ENCODE measurements around the gene LDLRAD2. TPM values are rescaled to one million over a fixed set of nuclear protein-coding genes. Genes with fewer than 3 reads are reported as not detected.

Gene LDLRAD2
- total RNA-seq, 1 donor, result not detected

- peaks cover 86% of the 10 kb centered on the region for H3K36me3 ChIP-seq (ENCODE audit: insufficient read depth, low read length)
- no peak overlapping the region for H2AFZ ChIP-seq (ENCODE audit: low read length)
- peaks cover 7% of the 10 kb centered on the region for H3K79me2 ChIP-seq (ENCODE audit: insufficient read depth, low read length)
- no peak for TF ChIP-seq CTCF (IDR thresholded peaks at IDR 0.05; ENCODE audit: extremely low read depth, low read depth, low read length)
- no peaks in the 10 kb centered on the region for H3K9me3 ChIP-seq (ENCODE audit: low read depth, low read length)
- H3K4me3 ChIP-seq (ENCODE audit: insufficient read depth, low read length), result no peak overlapping the region
- peak overlapping the region; percentile 25 for H3K27ac ChIP-seq (ENCODE audit: low read depth, low read length)
- no peak overlapping the region for H3K4me2 ChIP-seq (ENCODE audit: insufficient read depth, low read length)
- peaks cover 59% of the 10 kb centered on the region for H4K20me1 ChIP-seq (ENCODE audit: insufficient read depth, low read length)
- peaks cover 26% of the 10 kb centered on the region for H3K4me1 ChIP-seq (ENCODE audit: insufficient read depth, low read length)
- no peaks in the 10 kb centered on the region for H3K27me3 ChIP-seq (ENCODE audit: insufficient read depth, low read length)
- peak; percentile 98 for DNase-seq (ENCODE audit: insufficient read length, low spot score, missing footprints)
Observed at GRCh38 chr1:21861602-21862429, 49.8 kb downstream of the LDLRAD2 start.

GRCh38 chr1:21863981-21864380, 51.9 kb downstream of the LDLRAD2 start:
- H3K4me1 ChIP-seq (ENCODE audit: insufficient read depth, low read length), result peaks cover 10% of the 10 kb centered on the region
- TF ChIP-seq CTCF (IDR thresholded peaks at IDR 0.05; ENCODE audit: extremely low read depth, low read depth, low read length), result no peak
- H3K36me3 ChIP-seq (ENCODE audit: insufficient read depth, low read length), result peaks cover 85% of the 10 kb centered on the region
- H3K4me2 ChIP-seq (ENCODE audit: insufficient read depth, low read length), result no peak overlapping the region
- H3K9me3 ChIP-seq (ENCODE audit: low read depth, low read length), result no peaks in the 10 kb centered on the region
- no peak for DNase-seq (ENCODE audit: insufficient read length, low spot score, missing footprints)
- no peak overlapping the region for H3K27ac ChIP-seq (ENCODE audit: low read depth, low read length)
- H3K4me3 ChIP-seq (ENCODE audit: insufficient read depth, low read length), result no peak overlapping the region
- H2AFZ ChIP-seq (ENCODE audit: low read length), result no peak overlapping the region
- H3K27me3 ChIP-seq (ENCODE audit: insufficient read depth, low read length), result no peaks in the 10 kb centered on the region
- peaks cover 16% of the 10 kb centered on the region for H3K79me2 ChIP-seq (ENCODE audit: insufficient read depth, low read length)
- H4K20me1 ChIP-seq (ENCODE audit: insufficient read depth, low read length), result peaks cover 50% of the 10 kb centered on the region

- Histone ChIP-seq H2AFZ (ENCODE audit: low read length) (no peak overlapping the region), H3K27me3 (ENCODE audit: insufficient read depth, low read length) (no peaks in the 10 kb centered on the region), H3K27ac (ENCODE audit: low read depth, low read length) (no peak overlapping the region), H3K4me2 (ENCODE audit: insufficient read depth, low read length) (no peak overlapping the region), H3K36me3 (ENCODE audit: insufficient read depth, low read length) (peaks cover 85% of the 10 kb centered on the region), H3K4me3 (ENCODE audit: insufficient read depth, low read length) (no peak overlapping the region), H3K79me2 (ENCODE audit: insufficient read depth, low read length) (peaks cover 20% of the 10 kb centered on the region), H3K4me1 (ENCODE audit: insufficient read depth, low read length) (peaks cover 14% of the 10 kb centered on the region), H3K9me3 (ENCODE audit: low read depth, low read length) (no peaks in the 10 kb centered on the region), H4K20me1 (ENCODE audit: insufficient read depth, low read length) (peaks cover 51% of the 10 kb centered on the region)
- TF ChIP-seq CTCF (IDR thresholded peaks at IDR 0.05; ENCODE audit: extremely low read depth, low read depth, low read length), result no peak
- no peak for DNase-seq (ENCODE audit: insufficient read length, low spot score, missing footprints)
Observed at GRCh38 chr1:21864730-21865129, 52.7 kb downstream of the LDLRAD2 start.

- peaks cover 83% of the 10 kb centered on the region for H3K36me3 ChIP-seq (ENCODE audit: insufficient read depth, low read length)
- H3K4me2 ChIP-seq (ENCODE audit: insufficient read depth, low read length), result no peak overlapping the region
- peaks cover 55% of the 10 kb centered on the region for H4K20me1 ChIP-seq (ENCODE audit: insufficient read depth, low read length)
- H3K79me2 ChIP-seq (ENCODE audit: insufficient read depth, low read length), result peaks cover 19% of the 10 kb centered on the region
- no peak for TF ChIP-seq CTCF (IDR thresholded peaks at IDR 0.05; ENCODE audit: extremely low read depth, low read depth, low read length)
- H3K27ac ChIP-seq (ENCODE audit: low read depth, low read length), result no peak overlapping the region
- H2AFZ ChIP-seq (ENCODE audit: low read length), result no peak overlapping the region
- no peaks in the 10 kb centered on the region for H3K9me3 ChIP-seq (ENCODE audit: low read depth, low read length)
- no peaks in the 10 kb centered on the region for H3K27me3 ChIP-seq (ENCODE audit: insufficient read depth, low read length)
- H3K4me3 ChIP-seq (ENCODE audit: insufficient read depth, low read length), result no peak overlapping the region
- peaks cover 22% of the 10 kb centered on the region for H3K4me1 ChIP-seq (ENCODE audit: insufficient read depth, low read length)
- DNase-seq (ENCODE audit: insufficient read length, low spot score, missing footprints), result no peak
Observed at GRCh38 chr1:21865609-21865942, 53.5 kb downstream of the LDLRAD2 start.
